ENCODE results near the gene NCAM1. TPM values are rescaled to one million over a fixed set of nuclear protein-coding genes. Genes with fewer than 3 reads are reported as not detected.

NCAM1 gene
- total and polyA plus RNA-seq, 2 donors (not counting 3 experiments of a cell fraction or from before 2014, with no cell fraction given): 0.03 TPM; not detected in 1

- Histone ChIP-seq H4K20me1 (replicated peaks; ENCODE audit: control insufficient read depth, extremely low read depth, insufficient read depth, low read length) (no peaks in the 10 kb centered on the region), H3K27ac (ENCODE audit: insufficient read depth, low read depth, low read length) (no peak overlapping the region), H3K27me3 (ENCODE audit: control insufficient read depth in 2 of 2, insufficient read depth in 2 of 2, low read length in 2 of 2) (no peaks in the 10 kb centered on the region), H3K4me3 (replicated peaks in 1 of 3; ENCODE audit: insufficient read depth in 1 of 3, low read depth in 1 of 3, low read length in 3 of 3) (no peak overlapping the region), H3K9me1 (replicated peaks; ENCODE audit: control insufficient read depth, extremely low read depth, insufficient read depth, low read length) (no peaks in the 10 kb centered on the region), H3K36me3 (ENCODE audit: control insufficient read depth in 2 of 2, extremely low read depth in 1 of 2, insufficient read depth in 2 of 2, low read length in 2 of 2) (no peaks in the 10 kb centered on the region), H3K4me2 (ENCODE audit: insufficient read depth, low read length) (no peak overlapping the region), H3K4me1 (ENCODE audit: control insufficient read depth, extremely low read depth, insufficient read depth, low read length) (no peaks in the 10 kb centered on the region), H3K79me2 (ENCODE audit: control insufficient read depth, insufficient read depth, low read length) (no peaks in the 10 kb centered on the region), H3K9ac (replicated peaks; ENCODE audit: extremely low read depth, insufficient read depth, low read length) (no peak overlapping the region), H3K9me3 (replicated peaks; ENCODE audit: control insufficient read depth, insufficient read depth, low read length) (peaks cover 2% of the 10 kb centered on the region), H2AFZ (ENCODE audit: low read depth, low read length) (no peak overlapping the region)
- intact Hi-C loops (cut with micrococcal nuclease) (no loop called here), dilution Hi-C loops (cut with MboI; ENCODE audit: extremely low pct_ligation_motif_present, low sequenced_read_pairs) (no loop called here)
- DNase-seq (ENCODE audit: low read depth, low spot score): no peak
- no peak for TF ChIP-seq CTCF (IDR thresholded peaks at IDR 0.05; ENCODE audit: extremely low read depth in 1 of 2, insufficient read depth in 1 of 2, low read depth in 1 of 2, low read length in 2 of 2)
- no peak for TF ChIP-seq MYC (IDR thresholded peaks at IDR 0.05; ENCODE audit: low read depth, low read length)
- no peak for TF ChIP-seq EZH2 (IDR thresholded peaks at IDR 0.05; ENCODE audit: borderline replicate concordance, low read depth, low read length, severe bottlenecking)
- TF ChIP-seq POLR2AphosphoS5 (IDR thresholded peaks at IDR 0.05; ENCODE audit: insufficient read depth, low read depth, low read length): no peak
- TF ChIP-seq FOS (IDR thresholded peaks at IDR 0.05; ENCODE audit: borderline replicate concordance, insufficient read depth, low read length): no peak
- no peak for TF ChIP-seq MAX (IDR thresholded peaks at IDR 0.05; ENCODE audit: insufficient read depth, insufficient read length)
- no peak for TF ChIP-seq JUN (IDR thresholded peaks at IDR 0.05; ENCODE audit: borderline replicate concordance, insufficient read depth, insufficient read length, low read depth)
- TF ChIP-seq POLR2A (IDR thresholded peaks at IDR 0.05; ENCODE audit: low read depth, low read length): no peak
- TF ChIP-seq GATA2 (IDR thresholded peaks at IDR 0.05; ENCODE audit: insufficient read depth, insufficient read length, low read depth, low read length): no peak
- ChIA-PET CTCF (no interaction called here), POLR2A (no interaction called here)
- BruUV-seq (replicated peaks): no TSS peak
- FAIRE-seq: no peak
Measured at GRCh38 chr11:113160808-113161124, 199.5 kb downstream of the NCAM1 start.

Data from endothelial cell of umbilical vein (primary cell).